ENCODE data around the gene MAML2.

Gene MAML2

GRCh38 chr11:96008161-96008720 is 334.8 kb downstream of the MAML2 start:
- DNase-seq (ENCODE audit: low read depth), result no peak

GRCh38 chr11:96006037-96006436 is 337.0 kb downstream of the MAML2 start:
- DNase-seq (ENCODE audit: low read depth), result no peak

- no peak for DNase-seq (ENCODE audit: low read depth)
These were observed 338.1 kb downstream of the MAML2 start for GRCh38 chr11:96004862-96005261.

GRCh38 chr11:96002754-96003290 is 340.2 kb downstream of the MAML2 start:
- no peak for DNase-seq (ENCODE audit: low read depth)

- DNase-seq (ENCODE audit: low read depth), result no peak
These were observed 340.7 kb downstream of the MAML2 start for GRCh38 chr11:96002339-96002738.

GRCh38 chr11:96001037-96001436 is 342.0 kb downstream of the MAML2 start:
- no peak for DNase-seq (ENCODE audit: low read depth)

- DNase-seq (ENCODE audit: low read depth), result no peak
These were observed 343.1 kb downstream of the MAML2 start for GRCh38 chr11:95999711-96000406.

GRCh38 chr11:95996621-95997235 is 346.3 kb downstream of the MAML2 start:
- no peak for DNase-seq (ENCODE audit: low read depth)

- DNase-seq (ENCODE audit: low read depth), result no peak
These were observed 348.7 kb downstream of the MAML2 start for GRCh38 chr11:95994329-95994728.

- DNase-seq (ENCODE audit: low read depth), result no peak
These were observed 349.3 kb downstream of the MAML2 start for GRCh38 chr11:95993438-95994298.

GRCh38 chr11:95991545-95991944 is 351.4 kb downstream of the MAML2 start:
- DNase-seq (ENCODE audit: low read depth), result no peak

GRCh38 chr11:95991101-95991500 is 351.9 kb downstream of the MAML2 start:
- DNase-seq (ENCODE audit: low read depth), result no peak

GRCh38 chr11:95989780-95990179 is 353.2 kb downstream of the MAML2 start:
- no peak for DNase-seq (ENCODE audit: low read depth)

GRCh38 chr11:95989076-95989605 is 353.9 kb downstream of the MAML2 start:
- no peak for DNase-seq (ENCODE audit: low read depth)

- DNase-seq (ENCODE audit: low read depth), result no peak
These were observed 357.7 kb downstream of the MAML2 start for GRCh38 chr11:95985174-95985808.

- no peak for DNase-seq (ENCODE audit: low read depth)
These were observed 358.9 kb downstream of the MAML2 start for GRCh38 chr11:95984072-95984471.

- no peak for DNase-seq (ENCODE audit: low read depth)
These were observed 365.3 kb downstream of the MAML2 start for GRCh38 chr11:95977534-95978174.

- no peak for DNase-seq (ENCODE audit: low read depth)
These were observed 366.4 kb downstream of the MAML2 start for GRCh38 chr11:95976550-95976949.

- no peak for DNase-seq (ENCODE audit: low read depth)
These were observed 367.7 kb downstream of the MAML2 start for GRCh38 chr11:95975343-95975742.

- DNase-seq (ENCODE audit: low read depth), result no peak
These were observed 370.9 kb downstream of the MAML2 start for GRCh38 chr11:95972060-95972459.

- no peak for DNase-seq (ENCODE audit: low read depth)
These were observed 374.4 kb downstream of the MAML2 start for GRCh38 chr11:95968585-95968984.
